ENCODE measurements around the gene EXOC4.
"Not testable (repeated sequence)": the region's sequence is repeated elsewhere in the genome, so short reads cannot be mapped to it uniquely, and the experiment has no call there.

The EXOC4 gene

DNA sequence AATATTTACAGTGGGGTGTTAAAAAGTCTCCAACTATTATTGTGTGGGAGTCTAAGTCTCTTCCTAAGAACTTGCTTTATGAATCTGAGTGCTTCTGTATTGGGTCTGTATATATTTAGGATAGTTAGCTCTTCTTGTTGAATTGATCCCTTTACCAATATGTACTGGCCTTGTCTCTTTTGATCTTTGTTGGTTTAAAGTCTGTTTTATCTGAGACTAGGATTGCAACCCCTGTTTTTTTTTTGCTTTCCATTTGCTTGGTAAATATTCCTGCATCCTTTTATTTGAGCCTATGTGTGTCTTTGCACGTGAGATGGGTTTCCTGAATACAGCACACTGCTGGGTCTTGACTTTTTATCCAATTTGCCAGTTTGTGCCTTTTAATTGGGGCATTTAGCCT, 75.1 kb downstream of the EXOC4 start:
- not testable (repeated sequence) for H3K36me3 ChIP-seq (ENCODE audit: control insufficient read depth in 5 of 5, insufficient read depth in 5 of 5, low read length in 5 of 5); H3K27ac ChIP-seq (ENCODE audit: low read depth, low read length); H3K27me3 ChIP-seq (ENCODE audit: control insufficient read depth in 5 of 5, insufficient read depth in 4 of 5, low read length in 5 of 5); H3K4me1 ChIP-seq (ENCODE audit: control insufficient read depth in 5 of 5, insufficient read depth in 5 of 5, low read length in 5 of 5); H3K4me3 ChIP-seq (ENCODE audit: low read depth in 1 of 5, low read length in 5 of 5); H3K9ac ChIP-seq (ENCODE audit: low read length in 5 of 5); H3K9me3 ChIP-seq (ENCODE audit: control insufficient read depth in 5 of 5, low read length in 5 of 5)

DNA sequence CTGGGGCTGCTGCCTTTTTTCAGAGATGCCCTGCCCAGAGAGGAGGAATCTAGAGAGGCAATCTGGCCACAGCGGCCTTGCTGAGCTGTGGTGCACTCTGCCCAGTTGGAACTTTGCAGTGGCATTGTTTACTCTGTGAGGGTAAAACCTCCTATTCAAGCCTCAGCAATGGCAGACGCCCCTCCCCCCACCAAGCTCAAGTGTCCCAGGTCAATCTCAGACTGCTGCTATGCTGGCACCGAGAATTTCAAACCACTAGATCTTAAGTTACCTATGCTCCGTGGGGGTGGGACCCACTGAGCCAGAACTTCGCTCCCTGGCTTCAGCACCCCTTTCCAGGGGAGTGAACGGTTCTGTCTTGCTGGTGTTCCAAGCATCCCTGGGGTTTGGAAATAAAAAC, 77.2 kb downstream of the EXOC4 start:
- Histone ChIP-seq H3K27ac (ENCODE audit: low read depth, low read length) (no peak overlapping the region), H3K36me3 (ENCODE audit: control insufficient read depth in 5 of 5, insufficient read depth in 5 of 5, low read length in 5 of 5) (peaks cover 0 to 8% (median 5%) of the 10 kb centered on the region in 5 donors), H3K27me3 (ENCODE audit: control insufficient read depth in 5 of 5, insufficient read depth in 4 of 5, low read length in 5 of 5) (no peaks in the 10 kb centered on the region), H3K4me3 (ENCODE audit: low read depth in 1 of 5, low read length in 5 of 5) (no peak overlapping the region), H3K9ac (ENCODE audit: low read length in 5 of 5) (no peak overlapping the region), H3K9me3 (ENCODE audit: control insufficient read depth in 5 of 5, low read length in 5 of 5) (peaks cover 0 to 7% (median 0%) of the 10 kb centered on the region in 5 donors), H3K4me1 (ENCODE audit: control insufficient read depth in 5 of 5, insufficient read depth in 5 of 5, low read length in 5 of 5) (no peaks in the 10 kb centered on the region)

DNA sequence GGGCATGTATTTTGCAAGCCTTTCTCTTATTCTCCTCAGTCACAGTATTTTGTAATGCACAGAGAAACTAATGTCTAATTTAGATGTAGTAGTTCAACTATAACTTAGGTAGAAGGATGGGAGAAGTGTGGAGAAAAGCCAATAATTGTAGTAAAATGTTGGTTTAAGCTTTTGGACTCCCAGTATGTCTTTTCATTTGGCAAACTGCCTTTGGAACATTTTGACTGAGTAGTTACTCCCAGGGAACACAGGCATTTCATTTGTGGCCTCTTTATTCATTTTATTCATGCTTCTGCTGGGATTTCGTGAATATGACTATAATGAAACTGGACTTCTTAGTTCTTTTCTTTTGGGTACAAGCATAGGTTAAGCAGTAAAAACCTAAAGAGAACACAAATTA, 79.0 kb downstream of the EXOC4 start:
- Histone ChIP-seq H3K27me3 (ENCODE audit: control insufficient read depth in 5 of 5, insufficient read depth in 4 of 5, low read length in 5 of 5) (no peaks in the 10 kb centered on the region), H3K9me3 (ENCODE audit: control insufficient read depth in 5 of 5, low read length in 5 of 5) (peaks cover 0 to 2% (median 0%) of the 10 kb centered on the region in 5 donors), H3K27ac (ENCODE audit: low read depth, low read length) (no peak overlapping the region), H3K9ac (ENCODE audit: low read length in 5 of 5) (no peak overlapping the region), H3K4me1 (ENCODE audit: control insufficient read depth in 5 of 5, insufficient read depth in 5 of 5, low read length in 5 of 5) (no peaks in the 10 kb centered on the region), H3K4me3 (ENCODE audit: low read depth in 1 of 5, low read length in 5 of 5) (no peak overlapping the region), H3K36me3 (ENCODE audit: control insufficient read depth in 5 of 5, insufficient read depth in 5 of 5, low read length in 5 of 5) (peaks cover 0 to 15% (median 2%) of the 10 kb centered on the region in 5 donors)

DNA sequence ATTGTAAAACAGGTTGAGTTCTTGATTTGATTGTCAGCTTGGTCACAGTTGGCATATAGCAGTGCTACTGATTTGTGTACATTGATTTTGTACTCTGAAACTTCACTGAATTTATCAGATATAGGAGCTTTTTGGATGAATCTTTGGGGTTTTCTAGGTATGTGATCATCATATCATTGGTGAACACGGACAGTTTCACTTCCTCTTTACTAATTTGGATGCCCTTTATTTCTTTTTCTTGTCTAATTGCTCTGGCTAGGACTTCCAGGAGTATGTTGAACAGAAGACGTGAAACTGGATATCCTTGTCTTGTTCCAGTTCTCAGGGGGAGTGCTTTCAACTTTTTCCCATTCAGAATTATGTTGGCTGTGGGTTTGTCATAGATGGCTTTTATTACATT, 86.9 kb downstream of the EXOC4 start:
- Histone ChIP-seq H3K4me1 (ENCODE audit: control insufficient read depth in 5 of 5, insufficient read depth in 5 of 5, low read length in 5 of 5) (no peaks in the 10 kb centered on the region), H3K9ac (ENCODE audit: low read length in 5 of 5) (no peak overlapping the region), H3K27me3 (ENCODE audit: control insufficient read depth in 5 of 5, insufficient read depth in 4 of 5, low read length in 5 of 5) (no peaks in the 10 kb centered on the region), H3K36me3 (ENCODE audit: control insufficient read depth in 5 of 5, insufficient read depth in 5 of 5, low read length in 5 of 5) (peaks cover 0 to 16% (median 0%) of the 10 kb centered on the region in 5 donors), H3K4me3 (ENCODE audit: low read depth in 1 of 5, low read length in 5 of 5) (no peak overlapping the region), H3K27ac (ENCODE audit: low read depth, low read length) (no peak overlapping the region), H3K9me3 (ENCODE audit: control insufficient read depth in 5 of 5, low read length in 5 of 5) (peaks cover 0 to 14% (median 7%) of the 10 kb centered on the region in 5 donors)

- Histone ChIP-seq H3K9ac (ENCODE audit: low read length in 5 of 5) (no peak overlapping the region), H3K36me3 (ENCODE audit: control insufficient read depth in 5 of 5, insufficient read depth in 5 of 5, low read length in 5 of 5) (peaks cover 0 to 11% (median 0%) of the 10 kb centered on the region in 5 donors), H3K9me3 (ENCODE audit: control insufficient read depth in 5 of 5, low read length in 5 of 5) (peaks cover 2 to 13% (median 7%) of the 10 kb centered on the region in 5 donors), H3K27ac (ENCODE audit: low read depth, low read length) (no peak overlapping the region), H3K4me1 (ENCODE audit: control insufficient read depth in 5 of 5, insufficient read depth in 5 of 5, low read length in 5 of 5) (no peaks in the 10 kb centered on the region), H3K27me3 (ENCODE audit: control insufficient read depth in 5 of 5, insufficient read depth in 4 of 5, low read length in 5 of 5) (no peaks in the 10 kb centered on the region), H3K4me3 (ENCODE audit: low read depth in 1 of 5, low read length in 5 of 5) (no peak overlapping the region)
Measured at GRCh38 chr7:133344275-133344674, 91.4 kb downstream of the EXOC4 start.

GRCh38 chr7:133345690-133346421, 93.0 kb downstream of the EXOC4 start:
- no peaks in the 10 kb centered on the region for H3K27me3 ChIP-seq (ENCODE audit: control insufficient read depth in 5 of 5, insufficient read depth in 4 of 5, low read length in 5 of 5)
- no peak overlapping the region for H3K27ac ChIP-seq (ENCODE audit: low read depth, low read length)
- H3K4me3 ChIP-seq (ENCODE audit: low read depth in 1 of 5, low read length in 5 of 5) = no peak overlapping the region
- peaks cover 0 to 4% (median 2%) of the 10 kb centered on the region in 5 donors for H3K9me3 ChIP-seq (ENCODE audit: control insufficient read depth in 5 of 5, low read length in 5 of 5)
- no peaks in the 10 kb centered on the region for H3K4me1 ChIP-seq (ENCODE audit: control insufficient read depth in 5 of 5, insufficient read depth in 5 of 5, low read length in 5 of 5)
- no peak overlapping the region for H3K9ac ChIP-seq (ENCODE audit: low read length in 5 of 5)
- peaks cover 0 to 7% (median 0%) of the 10 kb centered on the region in 5 donors for H3K36me3 ChIP-seq (ENCODE audit: control insufficient read depth in 5 of 5, insufficient read depth in 5 of 5, low read length in 5 of 5)

DNA sequence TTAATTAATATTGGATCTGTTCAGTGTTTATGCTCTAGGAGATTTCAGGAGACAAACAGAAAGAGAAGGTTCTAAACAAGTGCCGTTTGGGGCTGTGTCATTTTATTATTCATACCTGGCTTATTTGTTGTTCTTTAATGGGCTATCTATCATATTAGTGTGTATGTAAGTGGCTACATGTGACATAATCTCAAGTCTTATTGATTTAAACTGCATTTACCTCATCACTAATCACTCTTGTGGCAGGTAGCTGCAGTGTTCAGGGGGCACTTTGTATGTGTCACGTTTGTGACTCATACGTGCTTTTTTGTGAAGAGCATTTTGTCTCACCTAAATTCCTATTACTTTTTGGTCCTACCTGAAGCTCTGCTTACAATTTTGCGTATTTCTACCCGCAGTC, 95.4 kb downstream of the EXOC4 start:
- Histone ChIP-seq H3K27ac (ENCODE audit: low read depth, low read length) (no peak overlapping the region), H3K9ac (ENCODE audit: low read length in 5 of 5) (no peak overlapping the region), H3K4me3 (ENCODE audit: low read depth in 1 of 5, low read length in 5 of 5) (no peak overlapping the region), H3K27me3 (ENCODE audit: control insufficient read depth in 5 of 5, insufficient read depth in 4 of 5, low read length in 5 of 5) (no peaks in the 10 kb centered on the region), H3K4me1 (ENCODE audit: control insufficient read depth in 5 of 5, insufficient read depth in 5 of 5, low read length in 5 of 5) (no peaks in the 10 kb centered on the region), H3K36me3 (ENCODE audit: control insufficient read depth in 5 of 5, insufficient read depth in 5 of 5, low read length in 5 of 5) (peaks cover 0 to 7% (median 0%) of the 10 kb centered on the region in 5 donors), H3K9me3 (ENCODE audit: control insufficient read depth in 5 of 5, low read length in 5 of 5) (peaks cover 6 to 13% (median 11%) of the 10 kb centered on the region in 5 donors)

DNA sequence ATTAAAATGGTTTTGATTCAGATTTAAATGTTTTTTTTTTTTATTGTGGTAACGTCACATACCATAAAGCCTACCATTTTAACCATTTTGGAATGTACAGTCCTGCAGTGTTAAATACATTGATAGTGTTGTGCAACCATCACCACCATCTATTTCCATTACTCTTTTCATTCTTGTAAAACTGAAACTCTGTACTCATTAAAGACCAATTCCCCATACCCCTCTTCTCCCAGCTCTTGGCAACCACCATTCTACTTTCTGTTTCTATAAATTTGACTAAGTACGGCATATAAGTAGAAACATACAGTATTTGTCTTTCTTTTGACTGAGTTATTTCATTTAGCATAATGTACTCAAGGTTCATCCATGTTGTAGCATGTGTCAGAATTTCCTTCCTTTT, 96.2 kb downstream of the EXOC4 start:
- Histone ChIP-seq H3K9ac (ENCODE audit: low read length in 5 of 5) (no peak overlapping the region), H3K36me3 (ENCODE audit: control insufficient read depth in 5 of 5, insufficient read depth in 5 of 5, low read length in 5 of 5) (peaks cover 0 to 7% (median 0%) of the 10 kb centered on the region in 5 donors), H3K9me3 (ENCODE audit: control insufficient read depth in 5 of 5, low read length in 5 of 5) (peaks cover 9 to 18% (median 17%) of the 10 kb centered on the region in 5 donors), H3K4me3 (ENCODE audit: low read depth in 1 of 5, low read length in 5 of 5) (no peak overlapping the region), H3K4me1 (ENCODE audit: control insufficient read depth in 5 of 5, insufficient read depth in 5 of 5, low read length in 5 of 5) (no peaks in the 10 kb centered on the region), H3K27me3 (ENCODE audit: control insufficient read depth in 5 of 5, insufficient read depth in 4 of 5, low read length in 5 of 5) (no peaks in the 10 kb centered on the region), H3K27ac (ENCODE audit: low read depth, low read length) (no peak overlapping the region)

DNA sequence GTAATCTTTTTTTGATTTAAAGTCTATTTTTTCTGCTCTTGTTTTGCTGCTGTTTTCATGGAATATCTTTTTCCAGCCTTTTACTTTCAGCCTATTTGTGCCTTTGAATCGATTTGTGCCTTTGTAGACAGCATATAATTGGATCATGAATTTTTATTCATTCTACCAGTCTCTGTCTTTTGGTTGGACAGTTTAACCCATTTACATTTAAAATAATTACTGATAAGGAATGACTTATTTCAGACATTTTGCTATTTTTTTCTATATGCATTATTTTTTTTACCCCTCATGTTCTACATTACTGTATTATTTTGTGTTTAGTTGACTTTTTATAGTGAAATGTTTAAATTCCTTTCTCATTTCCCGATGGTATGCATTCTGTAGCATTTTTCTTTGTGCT, 99.6 kb downstream of the EXOC4 start:
- H3K4me3 ChIP-seq (ENCODE audit: low read depth in 1 of 5, low read length in 5 of 5) = no peak overlapping the region
- no peaks in the 10 kb centered on the region for H3K4me1 ChIP-seq (ENCODE audit: control insufficient read depth in 5 of 5, insufficient read depth in 5 of 5, low read length in 5 of 5)
- H3K9ac ChIP-seq (ENCODE audit: low read length in 5 of 5) = no peak overlapping the region
- H3K27ac ChIP-seq (ENCODE audit: low read depth, low read length) = no peak overlapping the region
- H3K9me3 ChIP-seq (ENCODE audit: control insufficient read depth in 5 of 5, low read length in 5 of 5) = peaks cover 9 to 18% (median 17%) of the 10 kb centered on the region in 5 donors
- H3K36me3 ChIP-seq (ENCODE audit: control insufficient read depth in 5 of 5, insufficient read depth in 5 of 5, low read length in 5 of 5) = peaks cover 0 to 7% (median 6%) of the 10 kb centered on the region in 5 donors
- no peaks in the 10 kb centered on the region for H3K27me3 ChIP-seq (ENCODE audit: control insufficient read depth in 5 of 5, insufficient read depth in 4 of 5, low read length in 5 of 5)

DNA sequence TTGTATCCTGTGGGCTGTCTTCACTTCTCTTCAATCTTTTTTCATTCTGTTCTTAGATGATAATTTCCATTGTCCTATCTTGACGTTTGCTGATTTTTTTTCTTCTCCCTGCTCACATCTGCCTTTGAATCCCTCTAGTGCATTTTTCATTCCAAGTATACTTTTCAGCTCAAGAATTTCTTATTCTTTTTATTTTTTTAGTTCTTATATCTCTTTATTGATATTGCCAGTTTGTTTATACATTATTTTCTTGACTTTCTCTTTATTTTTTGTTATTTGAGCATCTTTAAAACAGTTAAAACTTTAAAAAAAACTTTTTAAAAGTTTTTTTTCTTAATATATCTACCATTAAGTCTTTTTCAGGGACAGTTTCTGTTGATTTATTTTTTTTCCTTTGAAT, 100.9 kb downstream of the EXOC4 start:
- H3K4me1 ChIP-seq (ENCODE audit: control insufficient read depth in 5 of 5, insufficient read depth in 5 of 5, low read length in 5 of 5) = no peaks in the 10 kb centered on the region
- H3K27me3 ChIP-seq (ENCODE audit: control insufficient read depth in 5 of 5, insufficient read depth in 4 of 5, low read length in 5 of 5) = no peaks in the 10 kb centered on the region
- peaks cover 0 to 7% (median 2%) of the 10 kb centered on the region in 5 donors for H3K36me3 ChIP-seq (ENCODE audit: control insufficient read depth in 5 of 5, insufficient read depth in 5 of 5, low read length in 5 of 5)
- no peak overlapping the region for H3K9ac ChIP-seq (ENCODE audit: low read length in 5 of 5)
- H3K4me3 ChIP-seq (ENCODE audit: low read depth in 1 of 5, low read length in 5 of 5) = no peak overlapping the region
- peaks cover 6 to 18% (median 17%) of the 10 kb centered on the region in 5 donors for H3K9me3 ChIP-seq (ENCODE audit: control insufficient read depth in 5 of 5, low read length in 5 of 5)
- no peak overlapping the region for H3K27ac ChIP-seq (ENCODE audit: low read depth, low read length)

All from subcutaneous abdominal adipose tissue (tissue), 5 donors.